Trophoblast cell (in vitro differentiated cells and primary cell): Measurements from ENCODE around the gene TFF1.
A peak's percentile ranks its signal among the peaks of the same experiment; 100 is the strongest.

Experiments
- DNase-seq, 2 donors: peaks; one replicate each; pipeline ENCODE4 v3.0.0-alpha.2; 2016
- H2AFZ ChIP-seq: 2 replicates; pipeline ENCODE4 v1.6.1; 2013; ENCODE audit warnings: low read length, moderate library complexity, mild to moderate bottlenecking; ENCODE audit not compliant: insufficient read depth, poor library complexity
- H2AK5ac ChIP-seq: 2 replicates; pipeline ENCODE4 v1.6.1; 2013; ENCODE audit warnings: mild to moderate bottlenecking, low read length
- H2BK120ac ChIP-seq: 2 replicates; pipeline ENCODE4 v1.6.1; 2013; ENCODE audit warnings: low read length, mild to moderate bottlenecking, moderate library complexity; ENCODE audit not compliant: insufficient read depth, poor library complexity
- H2BK12ac ChIP-seq: 2 replicates; pipeline ENCODE4 v1.6.1; 2013; ENCODE audit warnings: mild to moderate bottlenecking, low read length, moderate library complexity
- H2BK5ac ChIP-seq: 2 replicates; pipeline ENCODE4 v1.6.1; 2013; ENCODE audit warnings: low read length, low read depth, moderate library complexity, mild to moderate bottlenecking; ENCODE audit not compliant: poor library complexity
- H3K14ac ChIP-seq: 2 replicates; pipeline ENCODE4 v1.6.1; 2013; ENCODE audit warnings: mild to moderate bottlenecking, low read length
- H3K18ac ChIP-seq: 2 replicates; pipeline ENCODE4 v1.6.1; 2013; ENCODE audit warnings: mild to moderate bottlenecking, low read length
- H3K23ac ChIP-seq: 2 replicates; pipeline ENCODE4 v1.6.1; 2013; ENCODE audit warnings: low read length
- H3K27ac ChIP-seq: 2 replicates; pipeline ENCODE4 v1.5.1; 2013; ENCODE audit warnings: low read depth, mild to moderate bottlenecking, inconsistent platforms, low read length, moderate library complexity
- H3K27me3 ChIP-seq: 2 replicates; pipeline ENCODE4 v1.6.1; 2013; ENCODE audit warnings: inconsistent platforms, mild to moderate bottlenecking, low read length, moderate library complexity; ENCODE audit not compliant: insufficient read depth
- H3K36me3 ChIP-seq, 2 experiments: 1 replicate in 1 of 2; 2 replicates in 1 of 2; pipeline ENCODE4 v1.6.1; 2013; ENCODE audit warnings: low read length in 2 of 2, mild to moderate bottlenecking in 2 of 2, moderate library complexity in 1 of 2; ENCODE audit not compliant: insufficient read depth in 2 of 2, control insufficient read depth in 1 of 2
- H3K4ac ChIP-seq: 2 replicates; pipeline ENCODE4 v1.6.1; 2013; ENCODE audit warnings: low read depth, mild to moderate bottlenecking, low read length, moderate library complexity
- H3K4me1 ChIP-seq, 2 experiments: 1 replicate in 1 of 2; 2 replicates in 1 of 2; pipeline ENCODE4 v1.6.1; 2013; ENCODE audit warnings: low read length in 2 of 2, mild to moderate bottlenecking in 2 of 2, moderate library complexity in 1 of 2; ENCODE audit not compliant: insufficient read depth in 2 of 2, control insufficient read depth in 1 of 2
- H3K4me2 ChIP-seq: 2 replicates; pipeline ENCODE4 v1.6.1; 2013; ENCODE audit warnings: inconsistent platforms, mild to moderate bottlenecking, low read length, moderate library complexity
- H3K4me3 ChIP-seq: 2 replicates; pipeline ENCODE4 v1.5.1; 2013; ENCODE audit warnings: mild to moderate bottlenecking, low read depth, low read length, inconsistent platforms
- H3K79me1 ChIP-seq: one replicate; pipeline ENCODE4 v1.6.1; 2013; ENCODE audit warnings: low read length
- H3K79me2 ChIP-seq: 2 replicates; pipeline ENCODE4 v1.6.1; 2013; ENCODE audit warnings: low read length, mild to moderate bottlenecking; ENCODE audit not compliant: control insufficient read depth, insufficient read depth, poor library complexity
- H3K9ac ChIP-seq: 2 replicates; pipeline ENCODE4 v1.6.1; 2013; ENCODE audit warnings: mild to moderate bottlenecking, low read length
- H3K9me3 ChIP-seq: 2 replicates; pipeline ENCODE4 v1.6.1; 2013; ENCODE audit warnings: low read depth, mild to moderate bottlenecking, control low read depth, inconsistent platforms, low read length; ENCODE audit not compliant: insufficient read depth
- H4K12ac ChIP-seq: 2 replicates; pipeline ENCODE4 v1.6.1; 2013; ENCODE audit warnings: low read depth, mild to moderate bottlenecking, low read length, moderate library complexity
- H4K8ac ChIP-seq: 2 replicates; pipeline ENCODE4 v1.6.1; 2013; ENCODE audit warnings: low read depth, mild to moderate bottlenecking, low read length, moderate library complexity
- H4K91ac ChIP-seq: one replicate; pipeline ENCODE4 v1.6.1; 2013; ENCODE audit warnings: low read depth, mild to moderate bottlenecking, low read length, moderate library complexity
- WGBS: extraction: QIAGEN DNeasy Blood & Tissue Kit; methylation state at CpG from one replicate; pipeline ENCODE4 v1.1.7; 2013; ENCODE audit warnings: missing lambda C conversion rate; ENCODE audit not compliant: insufficient read length, insufficient coverage; ENCODE audit errors: extremely low coverage; 5-methylcytosine and 5-hydroxymethylcytosine counted together

The TFF1 gene

DNA sequence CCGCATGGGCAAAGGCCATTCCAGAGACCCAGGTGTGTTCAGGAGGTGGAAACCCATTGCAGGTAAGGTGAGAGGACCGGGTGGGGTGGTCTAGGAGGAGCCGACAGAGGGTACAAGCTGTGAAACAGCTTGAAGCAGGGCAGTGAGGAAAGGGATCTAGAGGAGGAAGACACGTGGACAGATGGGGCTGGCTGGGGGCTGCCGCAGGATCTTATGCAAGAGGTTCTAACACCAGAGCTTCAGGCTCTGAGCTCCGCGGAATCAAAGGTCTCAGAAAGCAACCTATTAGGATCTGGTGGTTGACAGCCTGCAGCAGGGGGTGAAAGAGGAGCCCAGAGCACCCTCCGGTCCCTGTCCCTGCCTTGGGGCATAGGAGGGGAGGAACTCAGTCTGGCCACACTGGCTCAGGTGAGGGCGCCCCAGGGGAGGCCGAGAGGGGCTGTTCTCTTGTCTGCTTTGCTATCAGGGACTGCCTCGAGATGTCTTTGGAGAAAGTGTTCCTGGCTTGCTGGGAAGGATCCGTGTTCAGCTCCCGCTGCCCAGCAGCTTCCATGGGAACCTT lies 1.9 kb downstream of the TFF1 start:
- Histone ChIP-seq H3K23ac (no peak overlapping the region), H3K27me3 (no peaks in the 10 kb centered on the region), H3K4ac (no peak overlapping the region), H2AFZ (no peak overlapping the region), H3K79me2 (no peaks in the 10 kb centered on the region), H2BK12ac (no peak overlapping the region), H3K9me3 (peaks cover 2% of the 10 kb centered on the region), H3K14ac (no peak overlapping the region), H3K27ac (no peak overlapping the region), H3K18ac (no peak overlapping the region), H4K8ac (no peak overlapping the region), H3K4me1 (peaks cover 0 to 2% of the 10 kb centered on the region in 2 experiments), H3K4me3 (no peak overlapping the region), H3K36me3 (no peaks in the 10 kb centered on the region), H2AK5ac (no peak overlapping the region), H3K4me2 (no peak overlapping the region), H2BK120ac (no peak overlapping the region), H3K79me1 (no peaks in the 10 kb centered on the region), H4K91ac (no peak overlapping the region), H4K12ac (no peak overlapping the region), H3K9ac (no peak overlapping the region), H2BK5ac (no peak overlapping the region)
- WGBS: no CpG with 5 or more reads among the region's 13 CpGs
- peak; percentile 74 to 78 for DNase-seq

GRCh38 chr21:42363312-42363711 lies 3.0 kb downstream of the TFF1 start:
- no peak overlapping the region for H4K8ac ChIP-seq
- no peak overlapping the region for H2AFZ ChIP-seq
- H3K27me3 ChIP-seq: no peaks in the 10 kb centered on the region
- no peak overlapping the region for H2BK5ac ChIP-seq
- H3K79me2 ChIP-seq: no peaks in the 10 kb centered on the region
- no peak overlapping the region for H2AK5ac ChIP-seq
- no peak overlapping the region for H3K14ac ChIP-seq
- H3K23ac ChIP-seq: no peak overlapping the region
- peaks cover 5% of the 10 kb centered on the region for H3K9me3 ChIP-seq
- H4K91ac ChIP-seq: no peak overlapping the region
- no peak overlapping the region for H4K12ac ChIP-seq
- H2BK12ac ChIP-seq: no peak overlapping the region
- WGBS: no CpG with 5 or more reads among the region's 8 CpGs
- no peak overlapping the region for H3K9ac ChIP-seq
- peak; percentile 11 to 52 for DNase-seq
- H3K18ac ChIP-seq: no peak overlapping the region
- no peaks in the 10 kb centered on the region for H3K36me3 ChIP-seq
- no peak overlapping the region for H3K27ac ChIP-seq
- no peak overlapping the region for H3K4me2 ChIP-seq
- no peak overlapping the region for H3K4ac ChIP-seq
- H2BK120ac ChIP-seq: no peak overlapping the region
- H3K4me1 ChIP-seq: peaks cover 0 to 2% of the 10 kb centered on the region in 2 experiments
- H3K79me1 ChIP-seq: no peaks in the 10 kb centered on the region
- no peak overlapping the region for H3K4me3 ChIP-seq

DNA sequence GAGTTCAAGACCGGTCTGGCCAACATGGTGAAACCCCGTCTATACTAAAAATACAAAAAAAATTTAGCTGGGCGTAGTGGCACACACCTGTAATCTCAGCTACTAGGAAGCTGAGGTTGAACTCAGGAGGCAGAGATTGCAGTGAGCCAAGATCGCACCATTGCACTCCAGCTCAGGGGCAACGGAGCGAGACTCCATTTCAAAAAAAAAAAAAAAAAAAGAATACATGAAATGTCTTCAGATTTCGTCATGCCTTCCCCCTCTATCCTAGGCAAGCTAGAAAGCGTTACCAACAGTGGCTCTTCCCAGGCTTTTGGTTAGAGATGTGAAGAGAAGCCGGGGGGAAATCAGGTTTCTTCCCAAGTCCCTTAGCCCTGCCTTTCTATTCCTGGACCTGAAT lies 3.6 kb downstream of the TFF1 start:
- Histone ChIP-seq H3K9me3 (peaks cover 6% of the 10 kb centered on the region), H3K4ac (no peak overlapping the region), H3K18ac (no peak overlapping the region), H3K4me1 (peaks cover 0 to 2% of the 10 kb centered on the region in 2 experiments), H2BK12ac (no peak overlapping the region), H3K27ac (no peak overlapping the region), H3K79me2 (no peaks in the 10 kb centered on the region), H3K4me2 (no peak overlapping the region), H3K79me1 (no peaks in the 10 kb centered on the region), H2AFZ (no peak overlapping the region), H2BK120ac (no peak overlapping the region), H2AK5ac (no peak overlapping the region), H3K4me3 (no peak overlapping the region), H3K23ac (no peak overlapping the region), H4K91ac (no peak overlapping the region), H4K12ac (no peak overlapping the region), H3K27me3 (no peaks in the 10 kb centered on the region), H3K9ac (no peak overlapping the region), H4K8ac (no peak overlapping the region), H3K36me3 (no peaks in the 10 kb centered on the region), H3K14ac (no peak overlapping the region), H2BK5ac (no peak overlapping the region)
- DNase-seq: no peak
- no CpG with 5 or more reads among the region's 9 CpGs for WGBS

DNA sequence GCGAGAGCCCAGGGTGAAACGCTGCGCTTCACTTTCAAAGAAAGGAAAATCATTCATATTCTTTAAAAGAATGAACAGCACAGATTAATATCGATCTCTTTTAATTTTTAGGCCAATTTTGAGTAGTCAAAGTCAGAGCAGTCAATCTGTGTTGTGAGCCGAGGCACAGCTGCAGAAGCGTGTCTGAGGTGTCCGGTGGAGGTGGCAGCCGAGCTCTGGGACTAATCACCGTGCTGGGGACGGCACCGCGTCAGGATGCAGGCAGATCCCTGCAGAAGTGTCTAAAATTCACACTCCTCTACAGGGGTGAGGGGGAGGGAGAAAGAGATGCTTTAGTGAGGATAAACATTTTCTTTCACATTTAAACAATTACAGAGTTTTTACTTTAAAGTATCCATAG lies 4.1 kb downstream of the TFF1 start:
- Histone ChIP-seq H3K14ac (no peak overlapping the region), H3K27ac (no peak overlapping the region), H3K4me3 (no peak overlapping the region), H3K9ac (no peak overlapping the region), H3K4me2 (no peak overlapping the region), H2BK12ac (no peak overlapping the region), H3K79me2 (no peaks in the 10 kb centered on the region), H4K8ac (no peak overlapping the region), H3K36me3 (no peaks in the 10 kb centered on the region), H2BK120ac (no peak overlapping the region), H3K4ac (no peak overlapping the region), H3K18ac (no peak overlapping the region), H4K12ac (no peak overlapping the region), H3K9me3 (peaks cover 6% of the 10 kb centered on the region), H2AFZ (no peak overlapping the region), H3K23ac (no peak overlapping the region), H4K91ac (no peak overlapping the region), H3K4me1 (peaks cover 0 to 2% of the 10 kb centered on the region in 2 experiments), H2AK5ac (no peak overlapping the region), H3K79me1 (no peaks in the 10 kb centered on the region), H2BK5ac (no peak overlapping the region), H3K27me3 (no peaks in the 10 kb centered on the region)
- DNase-seq: no peak
- WGBS: no CpG with 5 or more reads among the region's 12 CpGs
